GM23248 (cell line): ENCODE measurements around the gene CEP112. TPM values are rescaled to one million over a fixed set of nuclear protein-coding genes. Genes with fewer than 3 reads are reported as not detected.
A peak's percentile ranks its signal among the peaks of the same experiment; 100 is the strongest.

Experiments
- DNase-seq: peaks from one replicate; pipeline ENCODE4 v3.0.0-alpha.2; 2015
- H2AFZ ChIP-seq: fragments of 200-600 bp; sonication (generic); 2 replicates; pipeline ENCODE4 v1.6.1; 2016; ENCODE audit warnings: antibody characterized with exemption
- H3F3A ChIP-seq: fragments of 200-600 bp; sonication (generic); 2 replicates; pipeline ENCODE4 v1.6.1; 2016; ENCODE audit warnings: mild to moderate bottlenecking, antibody characterized with exemption, mixed run types; ENCODE audit not compliant: insufficient read depth
- H3K27ac ChIP-seq: fragments of 200-600 bp; sonication (generic); 2 replicates; pipeline ENCODE4 v1.5.1; 2016; ENCODE audit warnings: mild to moderate bottlenecking
- H3K27me3 ChIP-seq: fragments of 200-600 bp; sonication (generic); replicated peaks from 2 replicates; pipeline ENCODE4 v1.6.1; 2016; ENCODE audit warnings: mild to moderate bottlenecking; ENCODE audit not compliant: insufficient read depth
- H3K36me3 ChIP-seq: fragments of 200-600 bp; sonication (generic); 2 replicates; pipeline ENCODE4 v1.6.1; 2016; ENCODE audit warnings: low read depth, mild to moderate bottlenecking
- H3K4me1 ChIP-seq: fragments of 200-600 bp; sonication (generic); 2 replicates; pipeline ENCODE4 v1.6.1; 2016; ENCODE audit warnings: mild to moderate bottlenecking; ENCODE audit not compliant: insufficient read depth
- H3K4me2 ChIP-seq: fragments of 200-600 bp; sonication (generic); one replicate; pipeline ENCODE4 v1.6.1; 2016; ENCODE audit warnings: mild to moderate bottlenecking; ENCODE audit not compliant: unreplicated experiment
- H3K4me3 ChIP-seq: fragments of 200-600 bp; sonication (generic); 2 replicates; pipeline ENCODE4 v1.5.1; 2016; ENCODE audit warnings: mild to moderate bottlenecking
- H3K79me2 ChIP-seq: fragments of 200-600 bp; sonication (generic); 2 replicates; pipeline ENCODE4 v1.6.1; 2016; ENCODE audit warnings: mild to moderate bottlenecking; ENCODE audit not compliant: insufficient read depth
- H3K9ac ChIP-seq: fragments of 200-600 bp; sonication (generic); 2 replicates; pipeline ENCODE4 v1.6.1; 2016; ENCODE audit warnings: mild to moderate bottlenecking
- H3K9me2 ChIP-seq: fragments of 200-600 bp; sonication (generic); 2 replicates; pipeline ENCODE4 v1.6.1; 2016; ENCODE audit warnings: mixed run types, mild to moderate bottlenecking, moderate library complexity; ENCODE audit not compliant: insufficient read depth
- H3K9me3 ChIP-seq: fragments of 200-600 bp; sonication (generic); one replicate; pipeline ENCODE4 v1.6.1; 2017; ENCODE audit warnings: low read depth
- H4K20me1 ChIP-seq: fragments of 200-600 bp; sonication (generic); 2 replicates; pipeline ENCODE4 v1.6.0; 2016; ENCODE audit not compliant: insufficient read depth
- EZH2 ChIP-seq: fragments of 200-600 bp; sonication (generic); IDR thresholded peaks from 2 replicates; pipeline ENCODE4 v1.6.1; 2018; ENCODE audit warnings: antibody characterized with exemption, mild to moderate bottlenecking; ENCODE audit not compliant: insufficient read depth, poor library complexity, severe bottlenecking
- EZH2phosphoT487 ChIP-seq: fragments of 200-600 bp; sonication (generic); IDR thresholded peaks from 2 replicates; pipeline ENCODE4 v1.6.1; 2018; ENCODE audit warnings: antibody characterized with exemption, moderate library complexity, mild to moderate bottlenecking, low read depth; ENCODE audit not compliant: insufficient read depth
- WGBS, 2 experiments: methylation state at CpG; one replicate each; pipeline ENCODE4 v1.1.6; 2015 to 2017; ENCODE audit warnings: low lambda C conversion rate in 2 of 2, low coverage in 1 of 2; ENCODE audit errors: missing lambda C conversion rate in 2 of 2; 5-methylcytosine and 5-hydroxymethylcytosine counted together
- in situ Hi-C: fragments of 300-500 bp; cut with MboI; formaldehyde crosslinking; loops from 2 replicates; pipeline ENCODE4 v1.15.0; 2020
- polyA plus RNA-seq: library from polyadenylated mRNA; unstranded; fragments of >200 nt; fragmentation: Nextera tagmentation; extraction: Ambion mirVana; gene quantifications from 2 replicates; pipeline ENCODE4 v1.2.1, GENCODE V29; 2016
- total RNA-seq: library from RNA; depleted of rRNA; stranded (reverse); fragments of >200 nt; shearing (Covaris generic); gene quantifications from 2 replicates; pipeline ENCODE4 v1.2.3, GENCODE V29; 2014

The CEP112 gene
- total and polyA plus RNA-seq, 2 experiments from 2014 or later = 8.1 to 14.8 TPM

GRCh38 chr17:65990593-65990992 is 201.3 kb downstream of the CEP112 start:
- Histone ChIP-seq H3K4me3 (no peak overlapping the region), H4K20me1 (no peaks in the 10 kb centered on the region), H3K9me2 (no peaks in the 10 kb centered on the region), H3K4me2 (no peak overlapping the region), H3K79me2 (no peaks in the 10 kb centered on the region), H3K36me3 (no peaks in the 10 kb centered on the region), H3K9ac (no peak overlapping the region), H3K27me3 (no peaks in the 10 kb centered on the region), H2AFZ (no peak overlapping the region), H3F3A (no peaks in the 10 kb centered on the region), H3K4me1 (no peaks in the 10 kb centered on the region), H3K27ac (no peak overlapping the region), H3K9me3 (peaks cover 4% of the 10 kb centered on the region)
- no peak for TF ChIP-seq EZH2
- no peak for TF ChIP-seq EZH2phosphoT487
- in situ Hi-C loops = loop anchor here (25.0 kb wide), 1 partner anchor 703 kb away; no protein-coding TSS in a partner anchor
- no peak for DNase-seq
- WGBS, 2 experiments = 91 to 95% methylated on average over 3 of the region's 3 CpGs

- TF ChIP-seq EZH2phosphoT487 (no peak), EZH2 (no peak)
- in situ Hi-C loops = loop anchor here (25.0 kb wide), 1 partner anchor 701 kb away; no protein-coding TSS in a partner anchor
- no peak for DNase-seq
These were observed 203.5 kb downstream of the CEP112 start for GRCh38 chr17:65988451-65988850.

GRCh38 chr17:65987988-65988387 is 203.9 kb downstream of the CEP112 start:
- Histone ChIP-seq H3K9ac (no peak overlapping the region), H4K20me1 (no peaks in the 10 kb centered on the region), H3K27me3 (no peaks in the 10 kb centered on the region), H3F3A (0 out of 2 replicates have a peak, but pooled peaks cover 5% of the 10 kb centered on the region), H3K9me2 (no peaks in the 10 kb centered on the region), H3K4me2 (no peak overlapping the region), H3K79me2 (no peaks in the 10 kb centered on the region), H2AFZ (no peak overlapping the region), H3K4me1 (peaks cover 13% of the 10 kb centered on the region), H3K36me3 (no peaks in the 10 kb centered on the region), H3K27ac (no peak overlapping the region), H3K4me3 (no peak overlapping the region), H3K9me3 (peaks cover 4% of the 10 kb centered on the region)
- WGBS, 2 experiments = 75 to 84% methylated on average over 2 of the region's 2 CpGs
- TF ChIP-seq EZH2 (no peak), EZH2phosphoT487 (no peak)
- peak; percentile 45 for DNase-seq
- in situ Hi-C loops = loop anchor here (25.0 kb wide), 1 partner anchor 701 kb away; no protein-coding TSS in a partner anchor

More at GRCh38 chr17:65988451-65988850, 203.5 kb downstream of the CEP112 start:
- Histone ChIP-seq H3K9me3 (peaks cover 4% of the 10 kb centered on the region), H3K27me3 (no peaks in the 10 kb centered on the region), H3K4me2 (no peak overlapping the region), H3K9me2 (no peaks in the 10 kb centered on the region), H3K4me3 (no peak overlapping the region), H3K4me1 (peaks cover 13% of the 10 kb centered on the region), H3K36me3 (no peaks in the 10 kb centered on the region), H3K9ac (no peak overlapping the region), H2AFZ (no peak overlapping the region), H3K79me2 (no peaks in the 10 kb centered on the region), H3K27ac (no peak overlapping the region), H4K20me1 (no peaks in the 10 kb centered on the region), H3F3A (0 out of 2 replicates have a peak, but pooled peaks cover 5% of the 10 kb centered on the region)

DNA sequence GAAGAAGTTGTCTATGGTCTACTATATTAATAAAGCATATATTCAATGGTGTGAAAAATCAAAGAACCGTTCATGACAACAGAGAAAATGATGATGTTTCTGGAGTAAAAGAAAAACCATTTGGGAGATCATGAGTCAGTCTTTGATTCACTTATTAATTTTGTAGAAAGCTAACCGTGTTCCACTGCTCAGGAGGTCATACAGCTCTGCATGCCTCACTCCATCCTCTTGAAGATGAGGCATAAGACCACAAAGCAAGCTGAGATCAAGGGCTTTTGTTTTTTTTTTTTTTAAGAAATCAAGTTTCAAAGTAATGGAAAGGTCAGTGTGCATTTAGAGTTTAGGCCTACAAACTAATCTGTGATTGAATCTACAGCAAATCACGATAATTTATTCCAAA is 206.4 kb downstream of the CEP112 start:
- H3F3A ChIP-seq = 0 out of 2 replicates have a peak, but pooled peaks cover 5% of the 10 kb centered on the region
- no peaks in the 10 kb centered on the region for H3K79me2 ChIP-seq
- 73 to 81% methylated on average over 3 of the region's 3 CpGs for WGBS, 2 experiments
- in situ Hi-C loops = loop anchor here (25.0 kb wide), 1 partner anchor 698 kb away; no protein-coding TSS in a partner anchor
- no peaks in the 10 kb centered on the region for H3K27me3 ChIP-seq
- H3K4me3 ChIP-seq = no peak overlapping the region
- DNase-seq = peak; percentile 13
- no peak overlapping the region for H2AFZ ChIP-seq
- TF ChIP-seq EZH2phosphoT487 (no peak), EZH2 (no peak)
- H3K9me2 ChIP-seq = no peaks in the 10 kb centered on the region
- no peak overlapping the region for H3K9ac ChIP-seq
- H3K4me2 ChIP-seq = no peak overlapping the region
- peaks cover 4% of the 10 kb centered on the region for H3K9me3 ChIP-seq
- no peak overlapping the region for H3K27ac ChIP-seq
- no peaks in the 10 kb centered on the region for H3K36me3 ChIP-seq
- H4K20me1 ChIP-seq = no peaks in the 10 kb centered on the region
- peaks cover 13% of the 10 kb centered on the region for H3K4me1 ChIP-seq
